Measurements from ENCODE around the gene PARD3B.

DNA sequence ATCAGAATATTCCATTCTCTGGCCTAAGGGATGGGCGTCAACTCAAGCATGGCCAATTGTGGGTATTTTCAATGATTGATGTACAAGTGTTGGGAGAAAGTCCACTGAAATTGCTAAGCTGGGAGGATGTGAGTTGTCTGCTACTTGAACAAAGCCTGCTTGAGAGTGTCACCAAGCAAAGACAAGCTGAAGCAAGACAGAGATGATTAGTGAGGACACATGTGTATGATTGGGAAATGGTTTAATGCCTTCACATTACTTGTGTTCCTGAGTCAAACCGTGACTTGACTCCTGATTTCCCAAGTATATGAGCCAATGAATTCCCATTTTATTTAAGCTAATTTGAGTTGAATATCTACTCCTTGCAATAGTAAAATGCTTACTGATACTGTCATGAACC is 1113.3 kb downstream of the PARD3B start:
- no peak for TF ChIP-seq POLR2A (IDR thresholded peaks at IDR 0.05)
- TF ChIP-seq CTCF (IDR thresholded peaks at IDR 0.05) = no peak

Data from prostate gland (tissue), 2 donors.